Left renal pelvis (tissue), 4 donors: ENCODE results near the gene SFXN5. TPM values are rescaled to one million over a fixed set of nuclear protein-coding genes. Genes with fewer than 3 reads are reported as not detected.

ENCODE experiments used
- DNase-seq, 4 donors: peaks; one replicate each; pipeline ENCODE4 v3.0.0-alpha.2; 2013; ENCODE audit warnings: low read depth in 4 of 4, low spot score in 3 of 4
- polyA plus RNA-seq, 4 donors: library from polyadenylated mRNA; unstranded; fragments of 120-200 nt; gene quantifications; one replicate each; pipeline ENCODE4 v1.2.1, GENCODE V29; 2013; ENCODE audit not compliant: insufficient read length in 4 of 4

The SFXN5 gene
- polyA plus RNA-seq, 4 donors: 8.6 to 32.0 (median 23.4) TPM

DNA sequence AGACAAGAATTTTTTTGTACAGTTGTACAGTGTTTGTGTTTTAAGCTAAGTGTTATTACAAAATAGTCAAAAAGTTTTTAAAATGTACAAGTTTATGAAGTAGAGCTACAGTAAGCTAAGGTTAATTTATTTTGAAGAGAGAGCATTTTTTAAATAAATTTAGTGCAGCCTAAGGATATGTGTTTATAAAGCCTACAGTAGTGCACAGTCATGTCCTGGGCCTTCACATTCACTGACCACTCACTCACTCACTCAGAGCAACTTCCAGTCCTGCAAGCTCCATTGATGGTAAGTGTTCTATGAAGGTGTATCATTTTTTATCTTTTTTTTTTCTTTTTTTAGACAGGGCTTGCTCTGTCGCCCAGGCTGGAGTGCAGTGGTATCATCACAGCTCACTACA lies 44.2 kb downstream of the SFXN5 start:
- no peak for DNase-seq

DNA sequence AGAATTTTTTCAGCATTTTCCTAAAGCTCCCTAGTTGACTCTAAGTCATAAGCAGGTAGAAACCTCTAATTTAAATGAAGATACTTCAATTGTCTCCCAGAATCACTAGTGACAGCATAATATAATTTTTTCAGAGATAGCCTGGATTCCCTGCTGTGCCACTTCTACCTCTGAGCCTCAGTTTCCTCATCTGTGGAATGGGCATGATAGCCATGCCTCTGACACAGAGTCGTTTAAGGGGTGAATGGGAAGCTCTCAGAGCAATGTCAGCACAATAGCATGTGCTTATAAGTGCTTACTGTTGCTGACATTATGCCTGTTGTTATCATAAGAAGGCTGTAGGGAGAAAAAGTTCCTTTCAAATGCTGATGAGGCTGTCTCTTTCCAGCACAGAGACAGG lies 48.0 kb downstream of the SFXN5 start:
- no peak for DNase-seq

DNA sequence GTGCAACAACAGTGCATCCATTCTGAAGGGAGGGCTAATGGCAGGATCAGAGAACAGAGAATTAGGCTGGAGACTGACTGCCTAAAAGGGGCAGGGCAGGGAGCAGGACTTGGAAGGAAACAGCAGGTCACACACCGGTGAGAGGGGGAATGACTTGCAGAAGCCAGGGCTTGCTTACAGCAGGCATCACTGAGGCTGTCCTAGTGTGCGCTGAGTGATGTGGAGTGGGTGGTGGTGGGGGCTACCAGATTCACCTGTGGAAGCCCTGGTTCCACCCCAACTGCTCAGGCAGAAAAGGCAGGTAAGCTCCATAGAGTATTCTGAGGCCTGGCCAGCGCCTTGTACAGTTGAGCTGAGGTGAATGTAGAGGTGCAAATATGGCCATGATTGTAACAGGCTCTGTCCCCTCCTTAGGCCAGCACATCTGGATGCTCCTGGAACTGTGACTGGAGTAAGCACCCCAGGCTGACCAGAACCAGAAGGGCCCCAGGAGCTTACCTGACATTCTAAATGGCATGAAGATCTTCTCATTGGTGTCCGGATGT lies 49.4 kb downstream of the SFXN5 start:
- DNase-seq: no peak

DNA sequence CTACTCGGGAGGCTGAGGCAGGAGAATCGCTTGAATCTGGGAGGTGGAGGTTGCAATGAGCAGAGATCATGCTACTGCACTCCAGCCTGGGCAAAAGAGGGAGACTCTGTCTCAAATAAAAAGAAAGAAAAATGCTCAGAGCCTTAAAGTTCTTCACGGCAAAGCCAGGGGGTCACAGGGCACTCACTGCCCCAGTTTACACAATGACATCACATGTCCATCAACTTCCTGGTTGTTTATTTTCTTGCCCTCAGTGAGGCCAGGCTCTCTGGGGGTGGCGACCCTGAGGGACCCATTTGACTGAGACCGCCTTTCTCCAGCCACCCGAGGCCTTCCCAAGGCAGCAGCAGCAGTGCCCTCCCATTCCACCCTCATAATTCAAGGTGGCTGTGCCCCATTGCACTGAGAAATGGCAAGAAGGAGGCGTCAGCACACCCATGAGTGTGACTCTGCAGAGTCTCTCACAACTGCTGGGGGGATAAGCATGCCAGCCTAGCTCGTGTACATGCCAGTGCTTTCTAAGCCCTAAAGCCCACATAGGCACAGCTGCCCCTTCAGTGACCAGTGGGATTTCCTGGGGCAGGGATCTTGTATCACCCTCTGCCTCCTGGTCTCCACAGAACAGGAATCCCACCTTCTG lies 50.0 kb downstream of the SFXN5 start:
- DNase-seq: no peak

DNA sequence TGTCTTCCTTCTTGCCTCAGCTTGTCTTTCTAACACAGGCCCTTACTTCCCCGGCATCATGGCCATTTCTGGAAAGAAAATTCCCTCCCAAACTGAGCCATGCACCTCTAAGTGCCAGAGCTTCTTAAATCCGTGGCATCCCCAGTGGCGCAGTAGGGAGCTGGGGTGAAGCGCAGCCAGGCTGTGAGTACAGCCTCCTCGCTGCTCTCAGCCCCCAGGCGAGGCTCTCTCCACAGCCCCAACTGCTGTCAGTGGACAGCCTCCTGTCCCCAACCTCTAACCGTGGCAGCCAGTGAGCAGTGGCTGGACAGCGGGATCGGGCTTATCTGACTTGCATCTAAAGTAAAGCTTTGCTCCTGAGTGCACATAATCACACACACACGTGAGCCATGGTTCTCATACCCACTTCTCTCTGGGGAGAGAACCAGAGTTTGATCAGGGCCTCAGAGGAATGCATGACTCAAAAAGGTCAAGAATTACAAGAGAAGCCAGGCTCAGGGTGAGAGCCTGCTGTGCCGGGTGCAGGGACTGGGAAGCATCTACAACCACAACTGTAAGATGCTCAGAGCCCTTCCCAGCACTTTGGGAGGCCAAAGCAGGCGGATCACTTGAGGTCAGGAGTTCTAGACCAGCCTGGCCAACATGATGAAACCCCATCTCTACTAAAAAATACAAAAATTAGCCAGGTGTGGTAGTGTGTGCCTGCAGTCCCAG lies 50.7 kb downstream of the SFXN5 start:
- DNase-seq: no peak

DNA sequence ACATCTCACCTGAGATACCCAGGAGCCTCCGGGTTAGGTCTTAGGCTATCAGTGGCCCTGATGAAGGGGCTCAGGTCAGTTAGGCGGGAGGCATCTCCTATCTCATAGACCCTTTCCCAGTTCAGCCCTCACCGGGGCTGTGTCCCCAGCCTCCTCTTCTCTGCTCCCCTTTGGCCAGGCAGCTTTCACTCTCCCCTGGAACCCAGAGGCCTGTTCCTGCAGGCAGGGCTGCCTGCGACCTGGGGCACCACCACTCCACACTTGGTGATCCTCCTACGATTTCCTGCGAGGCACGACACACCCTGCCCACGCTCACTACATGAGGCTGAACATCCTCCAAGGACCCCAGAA lies 51.2 kb downstream of the SFXN5 start:
- no peak for DNase-seq

DNA sequence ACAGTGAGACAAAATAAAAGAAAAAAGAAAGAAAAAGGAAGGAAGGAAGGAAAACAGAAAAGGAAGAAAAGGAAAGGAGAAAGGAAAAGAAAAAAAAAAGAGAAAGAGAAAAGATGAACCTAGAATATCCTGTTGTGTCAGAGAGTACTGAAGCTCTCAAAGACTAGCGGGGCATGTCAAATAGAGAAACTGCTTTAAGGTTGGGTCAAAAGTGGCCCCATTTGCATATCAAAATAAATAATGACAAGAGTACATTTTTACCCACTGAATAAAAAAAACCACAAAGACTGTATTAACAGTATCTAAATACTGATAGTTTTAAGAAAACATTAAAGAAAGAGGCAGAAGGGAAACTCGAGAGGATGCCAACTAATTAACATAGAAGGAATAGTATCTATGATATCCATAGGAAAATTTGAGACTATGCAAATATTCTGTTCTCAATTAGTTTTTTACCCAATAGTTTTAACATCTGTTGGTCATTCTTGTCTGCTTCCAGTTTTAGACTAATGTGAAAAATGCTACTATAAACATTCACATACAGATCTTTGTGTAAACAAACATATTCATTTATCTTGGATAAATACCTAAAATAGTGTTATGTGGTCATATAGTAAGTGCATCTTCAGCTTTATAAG lies 53.2 kb downstream of the SFXN5 start:
- no peak for DNase-seq

DNA sequence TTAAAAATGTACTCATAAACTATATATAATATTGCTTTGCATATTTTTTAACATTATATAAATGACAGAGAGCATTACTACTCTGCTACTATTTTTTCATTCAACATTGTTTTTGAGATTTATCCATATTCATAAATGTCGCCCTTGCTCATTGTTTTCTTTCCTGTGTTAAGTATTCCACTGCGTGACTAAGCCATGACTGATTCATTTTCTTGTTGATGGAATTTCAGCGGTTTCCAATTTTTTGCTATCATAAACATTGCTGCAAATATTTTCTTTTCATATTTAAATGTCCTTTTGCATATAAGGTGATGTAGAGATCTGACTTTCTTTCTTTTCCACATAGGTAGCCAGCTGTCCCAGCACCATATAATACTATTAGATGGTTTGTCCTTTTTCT lies 57.6 kb downstream of the SFXN5 start:
- DNase-seq: no peak

DNA sequence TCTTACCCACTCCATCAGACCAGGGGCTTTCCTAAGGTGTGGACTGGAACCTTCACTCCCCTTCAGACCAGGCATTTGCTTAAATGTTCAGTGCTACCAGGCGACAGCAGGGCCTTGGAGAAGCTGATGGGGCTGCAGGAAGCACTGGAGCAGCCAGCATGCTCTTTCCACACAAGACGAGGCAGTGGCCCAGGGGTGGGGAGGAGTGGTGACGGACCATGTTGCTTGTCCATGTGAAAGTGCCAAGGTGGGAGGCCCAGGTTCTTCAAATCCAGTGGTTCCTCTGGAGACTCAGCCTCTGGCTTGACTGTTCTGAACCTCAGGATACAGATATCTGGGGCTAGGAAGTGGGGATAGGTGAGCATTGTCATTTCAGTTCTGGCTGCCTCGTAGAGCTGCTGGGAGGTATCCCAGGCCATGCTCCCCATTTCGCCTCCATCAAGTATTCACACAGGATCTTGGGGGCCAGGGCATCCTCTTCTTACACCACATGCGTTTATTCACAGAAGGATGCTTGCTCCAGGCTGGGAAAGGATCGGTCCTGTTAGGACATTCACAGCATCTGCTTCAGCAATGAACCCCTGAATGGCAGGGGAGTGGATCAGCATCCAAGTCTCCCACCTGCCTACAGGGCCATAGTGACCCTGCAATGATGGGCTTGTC lies 62.2 kb downstream of the SFXN5 start:
- DNase-seq: no peak

DNA sequence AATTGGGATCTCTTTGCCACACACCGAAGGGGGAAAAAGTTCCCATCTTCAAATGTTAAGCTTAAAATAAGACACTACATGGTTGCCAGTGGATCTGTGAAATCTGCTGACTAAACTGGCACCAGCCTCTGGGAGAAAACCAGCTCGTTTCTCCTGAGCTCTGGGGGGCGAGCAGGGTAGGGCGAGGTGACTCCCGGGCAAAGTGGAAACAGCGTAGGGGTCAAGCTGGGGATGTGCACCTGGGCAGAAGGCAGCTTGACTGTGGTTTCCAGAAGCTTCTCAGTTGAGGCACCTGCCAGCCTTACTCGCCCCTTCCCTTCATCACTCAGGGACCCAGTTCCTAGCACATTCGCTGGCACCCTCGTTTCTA lies 62.8 kb downstream of the SFXN5 start:
- no peak for DNase-seq

DNA sequence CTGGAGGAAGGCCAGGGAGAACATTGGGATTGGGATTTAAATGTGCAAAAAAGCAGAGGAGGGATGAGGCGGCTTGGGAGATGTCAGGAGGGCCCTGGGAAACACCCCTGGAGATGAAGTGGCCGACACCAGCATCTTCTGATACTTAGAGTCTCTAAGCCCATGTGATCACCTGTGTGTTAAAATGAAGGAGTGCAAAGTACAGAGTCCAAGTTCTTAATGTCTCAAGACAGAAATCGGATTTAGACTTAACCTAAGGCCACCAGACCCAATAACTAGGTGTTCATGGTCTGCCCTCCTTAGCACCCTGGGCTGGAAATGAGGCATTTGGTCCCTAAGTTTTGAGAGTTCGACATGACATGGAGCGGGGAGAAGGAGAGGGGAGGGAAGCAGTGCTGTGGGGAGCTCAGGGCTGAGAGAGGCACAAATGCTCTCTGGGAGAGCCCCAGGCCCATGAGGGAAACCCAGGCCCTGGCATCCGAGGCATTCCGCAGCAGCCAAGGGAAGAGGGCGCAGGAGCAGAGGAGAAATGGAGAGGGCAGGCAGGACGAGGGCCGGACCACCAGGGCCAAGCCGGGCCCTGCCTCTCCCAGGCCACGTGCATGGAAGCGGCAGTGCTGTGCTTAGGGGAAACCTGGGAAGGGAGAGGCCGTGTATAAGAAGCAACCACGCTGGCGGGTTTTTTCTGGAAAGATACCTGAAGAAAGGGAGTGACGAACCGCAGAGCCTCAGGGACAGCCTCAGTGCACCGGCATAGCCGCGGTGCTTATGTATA lies 63.3 kb downstream of the SFXN5 start:
- no peak for DNase-seq

DNA sequence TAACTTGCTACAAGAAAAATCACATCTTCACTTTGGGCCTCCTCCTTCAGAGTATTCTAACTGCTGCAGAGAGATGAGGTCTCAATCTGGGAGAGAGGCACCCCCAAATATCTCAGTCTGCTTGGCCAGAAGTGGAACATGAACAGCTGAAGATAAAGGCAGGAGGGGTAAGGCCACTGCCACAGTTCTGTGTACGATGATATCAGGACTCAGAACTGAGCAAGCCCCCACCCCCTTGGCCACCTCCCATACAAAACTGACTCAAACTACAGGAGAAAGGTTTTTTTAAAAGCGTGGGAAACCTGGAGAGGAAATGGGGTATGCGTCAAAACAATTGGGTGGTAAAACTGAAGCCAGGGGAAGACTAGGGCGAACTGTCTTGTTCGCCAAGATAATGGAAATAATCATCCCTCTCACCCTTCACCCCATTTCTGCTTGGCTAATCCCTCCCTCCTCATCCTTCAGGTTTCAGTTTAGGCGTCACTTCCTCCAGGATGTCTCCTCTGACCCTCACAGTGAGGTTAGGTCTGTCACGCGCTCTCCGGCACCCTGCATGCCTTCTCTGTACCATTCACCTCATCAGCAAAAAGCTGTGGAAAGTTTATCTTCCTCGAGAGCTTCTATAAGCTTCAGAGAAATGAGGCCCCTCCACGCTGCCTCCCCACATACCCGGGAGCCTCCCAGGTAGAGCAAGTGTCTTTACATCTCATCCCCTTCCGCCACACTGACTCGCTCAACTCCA lies 64.4 kb downstream of the SFXN5 start:
- DNase-seq: no peak

DNA sequence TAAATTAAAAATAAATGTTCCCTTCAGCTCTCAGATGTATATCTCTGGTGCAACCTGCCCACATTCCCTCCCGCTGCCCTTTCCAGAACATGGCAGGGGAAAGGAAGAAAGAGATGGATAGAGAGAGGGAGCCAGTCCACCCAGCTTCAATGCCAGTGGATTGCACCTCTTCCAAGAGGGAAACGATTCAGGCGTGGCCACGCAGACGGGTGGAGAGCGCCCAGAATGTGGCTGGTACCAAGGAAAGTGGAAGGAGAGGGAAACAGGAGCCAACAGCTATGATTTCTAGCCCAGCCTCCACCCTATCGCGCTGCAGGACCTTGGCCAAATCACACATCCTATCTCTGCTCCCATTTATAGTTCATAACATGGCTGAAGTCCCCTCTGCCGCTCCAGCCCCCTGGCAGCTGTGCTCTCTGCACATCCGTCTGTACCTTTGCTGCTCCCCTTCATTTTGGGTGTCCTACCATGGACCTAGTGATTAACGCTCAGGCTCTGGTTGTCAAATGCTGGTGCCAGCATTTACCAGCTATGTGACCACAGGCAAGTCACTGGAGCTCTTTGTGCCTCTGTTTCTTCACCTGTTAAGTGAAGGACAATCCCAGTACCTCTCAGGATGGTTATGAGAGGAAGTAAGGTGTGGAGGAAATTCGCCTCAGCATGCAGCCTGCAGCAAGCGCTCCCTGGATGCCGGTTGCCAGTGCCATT lies 66.5 kb downstream of the SFXN5 start:
- no peak for DNase-seq

DNA sequence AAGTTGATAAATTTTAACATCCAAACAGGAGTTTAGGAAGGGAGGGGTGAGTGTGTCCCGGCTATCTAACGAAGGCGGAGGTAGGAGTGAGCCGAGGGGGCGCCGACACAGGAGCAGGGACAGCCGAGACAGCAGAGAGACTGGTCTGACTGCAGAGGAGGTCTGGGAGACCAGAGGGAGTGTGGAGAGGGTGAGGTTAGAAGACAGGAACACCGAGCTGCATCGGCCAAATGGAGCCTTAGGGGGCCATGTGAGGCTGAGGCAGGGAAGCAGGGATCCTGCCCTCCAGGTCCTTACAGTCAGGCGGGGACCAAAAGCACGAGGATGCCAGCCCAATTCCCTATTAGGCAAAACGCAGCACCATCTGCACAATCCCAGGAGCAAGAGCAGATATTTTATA lies 67.0 kb downstream of the SFXN5 start:
- DNase-seq: no peak

DNA sequence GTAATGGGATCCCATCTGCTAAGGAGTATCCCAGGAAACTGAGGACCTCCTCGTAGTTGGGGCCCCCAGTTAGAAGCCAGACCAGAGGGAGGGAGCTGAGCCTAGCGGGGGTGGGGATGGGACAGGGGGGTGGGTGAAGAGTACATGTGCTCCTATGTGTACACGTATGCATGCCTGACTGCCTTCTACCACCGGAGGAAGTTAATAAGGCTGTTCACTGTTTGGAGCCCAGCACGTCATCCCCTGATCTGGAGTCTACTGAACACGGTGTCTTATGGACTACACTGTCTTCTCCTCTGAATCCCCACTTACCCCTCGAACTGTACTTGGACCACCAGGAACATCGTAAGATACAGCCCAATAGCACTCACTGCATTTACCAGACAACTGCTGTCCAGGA lies 68.5 kb downstream of the SFXN5 start:
- no peak for DNase-seq

DNA sequence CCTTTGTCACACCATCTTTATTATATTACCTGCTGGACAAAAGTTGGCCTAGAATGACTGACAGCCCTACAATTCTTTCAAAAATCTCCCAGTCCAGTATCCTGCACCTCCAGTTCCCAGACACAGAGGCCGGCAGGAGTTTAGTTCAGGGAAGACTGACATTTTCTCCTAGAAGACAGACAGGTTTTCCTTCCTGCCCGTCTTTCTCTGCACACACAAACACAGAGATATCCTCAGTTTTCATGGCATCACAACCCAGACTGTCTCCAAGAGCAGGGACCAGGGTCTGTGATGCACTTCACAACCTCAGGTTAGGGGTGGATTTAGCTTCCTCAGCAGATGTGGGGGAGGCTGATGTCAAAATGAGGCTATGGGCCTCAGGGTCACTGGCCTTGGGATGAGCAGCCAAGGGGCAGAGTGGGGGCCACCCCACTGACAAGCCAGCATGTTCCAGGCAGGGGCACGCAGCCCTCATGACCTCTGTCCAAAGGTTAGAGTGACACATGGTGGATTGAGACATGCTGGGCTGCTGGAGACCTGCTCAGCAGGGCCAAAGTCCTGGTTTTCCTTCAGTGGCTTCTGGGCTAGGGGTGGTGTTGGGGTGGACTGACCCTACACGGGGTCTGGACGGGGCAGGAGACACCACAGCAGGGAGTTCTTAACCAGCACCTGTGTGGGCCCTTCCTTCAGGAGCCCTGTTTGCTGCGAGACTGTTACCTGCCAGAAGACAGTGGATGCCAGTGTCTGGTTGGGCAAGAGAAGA lies 70.5 kb downstream of the SFXN5 start:
- DNase-seq: no peak

DNA sequence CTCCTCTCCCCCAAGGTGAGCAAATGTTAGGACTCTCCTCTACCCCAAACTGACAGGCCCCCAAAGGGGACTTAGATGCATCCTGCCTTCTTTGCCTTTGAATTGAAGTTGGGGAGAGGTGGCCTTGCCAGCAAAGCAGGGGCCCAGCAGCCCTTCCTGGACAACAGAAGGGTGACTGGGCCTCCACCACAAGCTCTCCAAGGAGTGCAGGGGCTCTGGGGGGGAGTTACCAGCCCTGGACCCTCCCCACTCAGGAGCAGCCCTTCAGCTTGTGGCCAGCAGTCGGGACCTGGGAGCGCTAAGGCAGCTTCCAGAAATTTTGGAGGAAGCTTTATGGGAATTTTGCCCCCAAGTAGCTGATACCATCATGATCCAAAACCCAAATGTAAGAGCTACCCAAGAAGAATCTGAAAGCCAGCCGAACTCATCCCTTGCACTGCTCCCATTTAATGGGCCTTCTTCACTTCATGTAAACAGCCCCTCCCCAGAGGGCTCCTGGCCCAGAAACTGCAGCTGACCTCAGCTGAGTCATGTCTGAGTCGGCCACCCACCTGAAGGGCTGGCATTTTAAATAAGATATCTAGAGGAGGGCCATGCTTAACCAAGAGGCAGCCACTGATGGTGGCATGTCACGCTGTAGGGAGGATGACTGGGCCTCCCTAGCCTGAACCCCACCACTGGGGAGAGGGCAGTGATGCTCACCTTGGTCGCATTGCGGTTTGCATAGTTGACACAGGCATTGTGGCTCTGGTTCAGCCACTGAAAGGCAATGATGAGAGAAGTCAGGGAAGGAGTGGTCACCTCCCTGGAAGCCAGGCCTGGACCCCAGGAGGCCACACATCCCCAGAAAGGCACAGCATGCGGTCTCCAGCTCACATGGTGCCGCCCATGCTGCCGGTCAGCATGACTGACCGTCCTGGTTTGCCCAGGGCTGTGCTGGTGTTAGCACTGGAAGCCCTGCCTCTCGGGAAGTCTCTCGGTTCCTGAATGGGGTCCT lies 71.5 kb downstream of the SFXN5 start:
- no peak for DNase-seq
